GM08714 (cell line): ENCODE measurements around the gene CUX1.
"Not testable (repeated sequence)": the region's sequence is repeated elsewhere in the genome, so short reads cannot be mapped to it uniquely, and the experiment has no call there.

Experiments used
- H3K4me3 ChIP-seq: fragments of 200-500 bp; sonication (Bioruptor generic); 2 replicates; pipeline ENCODE4 v1.5.1; 2014; ENCODE audit warnings: mild to moderate bottlenecking, low read length, inconsistent platforms
- ZNF274 ChIP-seq: IDR thresholded peaks from 2 replicates; pipeline ENCODE4 v1.6.1; 2012; ENCODE audit warnings: mild to moderate bottlenecking, low read depth, low read length

CUX1 gene

DNA sequence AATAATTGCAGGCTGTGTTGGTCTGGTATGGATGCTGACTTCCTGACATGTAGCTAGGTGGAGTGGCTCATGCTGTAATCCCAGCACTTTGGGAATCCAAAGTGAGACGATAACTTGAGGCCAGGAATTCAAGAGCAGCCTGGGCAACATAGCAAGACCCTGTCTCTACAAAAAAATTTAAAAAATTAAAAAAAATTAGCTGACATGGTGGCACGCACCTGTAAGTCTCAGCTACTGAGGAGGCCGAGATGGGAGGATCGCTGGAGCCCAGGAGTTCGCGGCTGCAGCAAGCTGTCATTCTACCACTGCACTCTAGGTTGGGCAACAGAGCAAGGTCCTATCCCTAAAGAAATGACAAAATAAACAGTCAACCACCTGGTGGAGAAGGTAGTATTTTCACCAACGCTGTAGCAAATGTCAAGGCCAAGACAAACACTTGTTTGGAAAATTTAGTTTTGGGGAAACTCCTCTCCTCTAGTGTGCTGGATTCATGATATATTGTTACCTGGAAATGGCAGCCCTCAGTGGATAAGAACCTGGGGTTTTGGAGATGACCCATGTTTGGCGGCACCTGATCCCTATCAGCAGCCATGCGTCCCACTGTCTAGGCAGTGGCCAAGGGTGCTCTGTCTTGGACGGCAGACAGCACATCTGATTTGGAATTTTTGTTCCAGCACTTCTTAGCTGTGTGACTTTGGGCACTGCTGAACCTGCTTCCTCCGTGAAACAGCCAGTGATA is 29.5 kb downstream of the CUX1 start:
- TF ChIP-seq ZNF274: no peak
- no peak overlapping the region for H3K4me3 ChIP-seq

- no peak for TF ChIP-seq ZNF274
- no peak overlapping the region for H3K4me3 ChIP-seq
Observed at GRCh38 chr7:101848208-101848951, 31.0 kb downstream of the CUX1 start.

- H3K4me3 ChIP-seq: not testable (repeated sequence)
Observed at GRCh38 chr7:101849314-101849713, 31.9 kb downstream of the CUX1 start.

- H3K4me3 ChIP-seq: not testable (repeated sequence)
Observed at GRCh38 chr7:101852364-101852763, 34.9 kb downstream of the CUX1 start.

DNA sequence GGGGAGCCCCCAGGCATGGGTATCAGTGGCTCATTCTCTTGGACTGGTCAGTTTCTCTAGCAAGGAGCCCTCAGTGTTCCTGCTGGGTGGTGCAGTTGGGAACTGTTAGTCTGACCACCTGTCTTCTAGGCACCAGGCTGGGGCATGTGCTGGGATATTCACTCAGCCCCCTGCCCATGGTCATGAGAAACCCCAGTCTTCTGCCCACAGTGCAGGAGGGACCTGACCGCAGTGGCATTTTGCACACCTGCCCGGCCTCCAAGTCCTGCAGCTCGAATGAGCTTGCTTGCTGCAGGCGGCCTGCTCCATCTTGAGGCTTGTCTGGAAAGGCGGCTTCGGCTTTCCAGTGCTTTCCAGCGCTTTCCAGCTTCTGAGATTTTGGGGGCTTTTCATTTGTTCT is 36.3 kb downstream of the CUX1 start:
- no peak for TF ChIP-seq ZNF274
- no peak overlapping the region for H3K4me3 ChIP-seq

GRCh38 chr7:101854084-101854865 is 36.8 kb downstream of the CUX1 start:
- TF ChIP-seq ZNF274: no peak
- no peak overlapping the region for H3K4me3 ChIP-seq

DNA sequence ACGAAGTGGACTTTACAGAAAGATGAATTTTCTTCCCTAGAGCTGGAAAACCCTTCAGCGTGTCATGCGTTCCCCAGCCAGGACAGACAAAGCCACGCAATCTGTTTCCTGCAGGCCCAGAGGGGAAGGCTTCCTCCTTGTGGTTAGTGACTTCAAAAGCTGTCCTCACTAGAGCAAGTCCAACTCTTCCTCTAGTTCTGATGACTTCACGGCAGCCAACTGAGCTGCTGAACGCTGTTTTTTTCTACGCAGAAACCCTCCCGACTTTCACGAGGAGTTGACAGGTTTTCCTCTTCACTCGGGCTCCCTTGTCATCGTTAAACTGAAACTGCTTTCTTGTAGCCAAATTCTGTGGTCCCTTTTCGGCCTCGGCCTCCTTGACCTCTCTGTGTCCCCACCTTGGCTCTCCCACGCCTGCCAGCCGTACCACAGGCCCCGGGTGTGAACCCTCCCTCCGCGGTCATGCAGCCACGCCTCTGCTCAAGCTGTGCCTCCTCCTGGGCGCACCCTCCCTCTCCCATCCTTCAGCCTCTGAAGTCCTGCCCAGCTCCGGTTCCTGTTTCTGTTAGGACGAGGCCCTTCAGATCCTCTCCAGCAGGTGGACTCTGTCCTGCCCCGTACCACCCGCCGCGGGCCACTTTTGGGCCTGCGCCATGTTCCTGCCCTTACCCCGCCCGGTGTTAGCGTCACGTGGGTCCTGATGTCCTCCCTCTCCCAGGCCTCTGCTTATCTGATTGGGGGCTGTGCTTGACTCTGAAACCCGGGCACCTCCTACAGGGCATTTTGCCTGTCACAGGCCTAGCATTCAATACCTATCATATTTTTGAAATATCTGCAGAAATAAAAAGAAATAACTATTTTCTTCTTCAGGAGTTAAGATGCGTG is 39.3 kb downstream of the CUX1 start:
- H3K4me3 ChIP-seq: peak overlapping the region; percentile 28; the same call in 1 of the 2 replicates
- no peak for TF ChIP-seq ZNF274

GRCh38 chr7:101857358-101857811 is 40.0 kb downstream of the CUX1 start:
- peak overlapping the region; percentile 28; the same call in 1 of the 2 replicates for H3K4me3 ChIP-seq
- no peak for TF ChIP-seq ZNF274

DNA sequence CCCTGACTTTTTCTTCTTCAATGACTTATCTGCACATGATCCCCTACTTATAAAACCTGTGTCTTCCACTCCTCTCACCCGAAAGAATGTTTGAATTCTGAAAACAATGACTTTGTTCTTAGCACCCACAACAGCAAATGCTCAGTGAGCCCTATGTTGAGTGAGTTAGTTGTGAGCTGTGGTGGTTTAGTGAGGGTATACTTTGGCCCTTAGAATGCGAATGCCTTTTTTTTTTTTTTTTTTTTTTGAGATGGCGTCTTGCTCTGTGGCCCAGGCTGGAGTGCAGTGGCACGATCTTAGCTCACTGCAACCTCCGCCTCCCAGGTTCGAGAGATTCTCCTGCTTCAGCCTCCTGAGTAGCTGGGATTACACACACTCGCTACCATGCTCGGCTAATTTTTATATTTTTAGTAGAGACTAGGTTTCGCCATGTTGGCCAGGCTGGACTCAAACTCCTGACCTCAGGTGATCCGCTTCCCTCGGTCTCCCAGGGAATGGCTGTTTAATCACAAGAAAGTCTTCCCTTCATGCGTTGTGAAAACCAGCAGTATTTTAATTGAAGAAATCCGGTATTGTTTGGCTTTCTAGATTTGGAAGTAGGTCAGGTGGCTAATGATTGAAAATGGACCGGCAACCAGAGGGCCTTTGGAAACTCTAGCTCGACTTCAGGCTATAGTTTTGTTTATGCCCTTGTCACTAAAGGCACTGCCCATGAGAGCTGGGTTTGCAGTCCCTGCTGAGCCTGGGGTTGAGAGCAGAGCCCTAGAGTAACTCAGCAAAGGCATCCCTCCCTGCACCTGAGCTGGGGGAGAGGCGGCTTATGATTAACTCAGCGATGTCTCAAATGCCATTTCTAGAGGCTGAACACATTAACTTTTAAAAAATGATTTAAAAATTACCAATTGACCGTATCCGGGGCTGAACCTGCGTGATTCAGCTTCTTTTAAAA is 41.3 kb downstream of the CUX1 start:
- TF ChIP-seq ZNF274: no peak
- H3K4me3 ChIP-seq: no peak overlapping the region

- TF ChIP-seq ZNF274: no peak
- no peak overlapping the region for H3K4me3 ChIP-seq
Observed at GRCh38 chr7:101859411-101860106, 42.1 kb downstream of the CUX1 start.

GRCh38 chr7:101860316-101861217 is 43.1 kb downstream of the CUX1 start:
- no peak overlapping the region for H3K4me3 ChIP-seq
- no peak for TF ChIP-seq ZNF274
